CD4-positive, alpha-beta T cell treated with Interferon gamma for 1 hour (primary cell): ENCODE results near the gene ATF4.

ENCODE experiments used
- DNase-seq: peaks from one replicate; pipeline ENCODE4 v3.0.0-alpha.2; 2020

Gene ATF4

DNA sequence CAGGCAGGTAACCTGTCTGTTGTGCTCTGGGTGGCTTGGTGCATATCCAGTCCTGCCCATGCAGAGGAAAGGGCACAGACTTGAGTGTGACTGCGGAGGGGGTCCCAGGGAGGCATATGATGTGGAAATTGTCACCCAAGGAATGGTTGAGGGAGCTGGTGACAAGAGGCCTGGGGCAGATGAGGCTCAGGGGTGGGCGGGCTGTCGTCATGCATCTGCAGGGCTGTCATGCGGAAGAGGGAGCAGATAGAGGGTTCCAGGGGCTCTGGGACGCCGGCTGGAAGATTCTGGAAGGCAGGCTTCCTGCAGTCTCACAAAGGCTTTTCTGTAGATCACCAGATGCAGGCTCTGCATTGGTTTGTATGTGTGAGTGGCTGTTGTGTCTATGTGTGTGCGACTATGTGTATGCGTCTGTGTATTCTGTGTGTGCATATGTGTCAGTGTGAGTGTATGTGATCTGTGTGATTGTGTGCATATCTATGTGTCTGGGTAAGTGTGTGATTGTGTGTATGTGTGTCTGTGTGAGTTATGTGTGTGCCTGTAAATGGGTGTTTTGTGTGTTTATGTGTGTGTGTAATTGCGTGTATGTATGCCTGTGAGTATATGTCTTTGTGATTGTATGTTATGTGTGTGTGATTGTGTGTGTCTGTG is 42.6 kb downstream of the ATF4 start:
- DNase-seq, result no peak

DNA sequence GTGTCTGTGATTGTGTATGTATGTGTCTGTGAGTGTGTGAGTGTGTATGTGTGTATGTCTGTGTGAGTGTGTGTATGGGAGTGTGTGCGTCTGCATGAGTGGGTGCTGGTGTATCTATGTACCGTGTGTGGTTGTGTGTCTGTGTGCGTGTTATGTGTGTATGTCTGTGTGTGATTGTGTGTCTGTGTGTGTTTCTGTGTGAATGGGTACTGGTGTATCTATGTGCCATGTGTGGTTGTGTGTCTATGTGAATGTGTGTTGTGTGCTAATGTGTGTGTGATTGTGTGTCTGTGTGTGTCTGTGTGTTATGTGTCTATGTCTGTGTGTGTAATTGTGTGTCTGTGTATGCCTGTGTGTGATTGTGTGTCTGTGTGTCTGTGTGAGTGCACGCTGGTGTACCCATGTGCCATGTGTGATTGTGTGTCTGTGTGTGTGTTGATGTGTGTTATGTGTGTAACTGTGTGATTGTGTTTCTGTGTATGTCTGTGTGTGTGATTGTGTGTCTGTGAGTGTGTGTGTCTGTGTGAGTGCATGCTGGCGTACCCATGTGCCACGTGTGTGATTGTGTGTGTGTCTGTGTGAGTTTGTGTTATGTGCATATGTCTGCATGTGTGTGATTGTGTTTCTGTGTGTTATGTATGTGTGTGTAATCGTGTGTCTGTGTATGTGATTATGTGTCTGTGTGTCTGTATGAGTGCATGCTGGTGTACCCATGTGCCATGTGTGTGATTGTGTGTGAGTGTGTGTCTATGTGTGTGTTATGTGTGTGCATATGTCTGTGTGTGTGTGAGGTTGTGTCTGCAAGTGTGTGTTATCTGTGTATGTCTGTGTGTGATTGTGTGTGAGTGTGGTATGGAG is 43.4 kb downstream of the ATF4 start:
- no peak for DNase-seq

DNA sequence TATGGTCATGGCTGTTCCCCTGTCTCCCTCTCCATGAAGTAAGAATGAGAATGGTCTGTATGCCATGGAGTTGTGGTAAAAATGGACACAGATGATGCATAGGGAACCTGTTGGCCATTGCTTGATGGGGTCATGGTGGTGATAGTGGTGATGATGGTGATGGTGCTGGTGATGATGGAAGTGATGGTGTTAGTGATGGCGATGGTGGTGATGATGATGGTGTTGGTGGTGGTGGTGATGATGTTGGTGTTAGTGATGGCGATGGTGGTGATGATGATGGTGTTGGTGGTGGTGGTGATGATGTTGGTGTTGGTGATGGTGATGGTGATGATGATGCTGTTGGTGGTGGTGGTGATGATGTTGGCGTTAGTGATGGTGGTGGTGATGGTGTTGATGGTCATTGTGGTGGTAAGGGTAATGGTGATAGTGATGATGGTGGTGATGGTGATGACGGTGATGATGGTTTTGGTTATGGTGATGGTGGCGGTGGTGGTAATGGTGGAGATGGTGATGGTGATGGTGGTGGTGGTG is 45.1 kb downstream of the ATF4 start:
- no peak for DNase-seq

DNA sequence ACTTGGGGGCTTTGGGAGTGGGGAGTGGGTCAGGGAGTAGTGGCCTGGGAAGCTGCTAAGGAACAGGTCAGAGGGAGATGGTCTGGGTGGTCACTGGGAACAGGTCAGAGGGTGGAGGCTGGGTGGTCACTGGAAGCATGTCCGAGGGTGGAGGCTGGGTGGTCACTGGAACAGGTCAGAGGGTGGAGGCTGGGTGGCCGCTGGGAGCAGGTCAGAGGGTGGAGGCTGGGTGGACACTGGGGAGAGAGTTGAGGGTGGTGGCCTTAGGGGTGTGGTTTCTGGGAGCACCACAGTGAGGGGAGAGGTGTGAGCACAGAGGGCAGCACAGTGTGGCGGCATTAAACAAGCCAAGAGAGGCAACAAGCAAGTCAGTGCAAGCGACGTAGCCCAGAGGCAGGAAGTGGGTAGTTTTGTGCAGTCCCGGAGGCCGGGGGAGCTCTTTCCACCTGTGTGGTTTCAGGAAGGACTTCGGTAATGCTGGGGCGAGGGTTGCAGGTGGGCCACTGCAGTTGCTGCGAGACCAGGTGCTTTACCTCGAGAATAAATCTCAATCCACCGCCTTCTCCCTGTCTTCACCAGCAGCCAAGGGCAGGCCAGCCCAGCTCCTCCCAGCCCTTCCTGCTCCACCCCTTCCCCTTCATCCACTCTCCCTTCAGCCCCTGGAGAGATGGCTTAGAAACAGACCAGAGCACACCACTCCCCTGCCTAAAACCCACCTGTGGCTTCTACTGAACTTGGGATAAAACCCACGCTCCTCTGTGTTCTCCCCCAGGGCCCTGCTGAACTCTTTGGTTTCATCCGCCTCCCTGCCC is 47.0 kb downstream of the ATF4 start:
- peak; percentile 36 for DNase-seq

DNA sequence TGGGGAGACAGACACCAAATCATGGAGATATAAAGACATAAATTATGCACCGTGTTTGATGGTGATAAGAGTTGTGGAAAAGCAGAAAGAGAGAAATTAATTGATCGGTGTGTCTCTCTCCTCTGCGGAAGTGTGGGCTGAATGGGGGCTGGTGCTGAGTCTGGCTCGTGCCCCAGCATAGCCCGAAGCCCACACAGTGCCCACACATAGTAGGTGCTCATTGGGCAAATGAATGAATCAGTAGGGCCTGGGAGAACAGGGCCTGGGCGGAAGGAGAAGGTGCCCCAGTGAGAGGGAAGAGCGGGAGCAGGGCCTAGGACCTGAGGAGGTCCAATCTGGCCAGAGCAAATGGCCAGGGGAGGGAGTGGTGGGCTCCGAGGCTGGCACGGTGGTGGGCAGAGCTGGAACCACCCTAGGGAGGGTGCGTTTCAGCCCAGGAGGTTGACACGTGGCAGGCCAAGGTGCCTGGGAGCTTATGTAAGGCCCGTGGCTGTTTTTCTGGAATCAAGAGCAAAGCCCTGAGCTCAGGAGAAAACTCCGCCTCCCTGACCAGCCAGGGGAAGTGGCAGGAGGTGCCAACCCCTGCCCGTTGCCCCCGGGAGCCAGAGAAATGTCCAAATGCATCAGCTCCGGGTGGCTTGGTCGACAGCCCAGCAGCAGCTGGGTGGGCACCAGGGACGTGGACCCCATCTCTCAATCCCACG is 48.1 kb downstream of the ATF4 start:
- no peak for DNase-seq

DNA sequence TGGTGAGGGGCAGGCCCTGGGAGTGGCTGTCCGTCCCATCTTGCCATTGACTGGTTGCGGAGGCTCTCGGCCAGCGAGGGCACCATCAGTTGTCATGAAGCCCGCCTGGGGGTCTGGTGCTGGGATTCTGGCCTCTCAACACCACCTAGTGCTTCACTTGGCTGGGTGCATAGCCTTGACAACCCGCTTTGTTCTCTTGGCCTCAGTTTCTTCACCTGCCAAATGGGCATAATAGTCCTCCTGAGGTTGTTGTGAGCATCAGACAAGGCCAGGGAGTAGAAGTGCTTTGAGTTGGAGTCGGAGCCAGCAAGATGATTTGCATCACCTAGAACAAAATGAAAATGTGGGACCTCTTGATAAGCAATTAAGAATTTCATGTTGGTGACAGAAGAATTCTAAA is 48.7 kb downstream of the ATF4 start:
- no peak for DNase-seq

DNA sequence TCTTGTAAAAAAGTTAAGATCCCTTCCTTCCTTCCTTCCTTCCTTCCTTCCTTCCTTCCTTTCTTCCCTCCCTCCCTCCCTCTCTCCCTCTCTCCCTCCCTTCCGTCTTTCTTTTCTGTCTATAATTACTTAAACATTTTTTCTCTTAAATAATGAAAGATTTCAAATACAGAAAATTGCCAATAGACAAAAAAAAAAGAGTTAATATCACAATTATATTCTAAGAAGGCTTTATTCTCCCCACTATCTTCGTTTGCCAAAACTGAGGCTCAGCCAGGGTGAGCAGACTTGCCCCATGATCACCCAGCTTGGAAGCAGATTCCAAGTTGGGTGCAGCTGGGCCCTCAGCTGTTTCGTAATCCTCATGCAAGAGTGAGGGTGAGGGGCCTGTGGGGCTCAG is 49.9 kb downstream of the ATF4 start:
- no peak for DNase-seq

DNA sequence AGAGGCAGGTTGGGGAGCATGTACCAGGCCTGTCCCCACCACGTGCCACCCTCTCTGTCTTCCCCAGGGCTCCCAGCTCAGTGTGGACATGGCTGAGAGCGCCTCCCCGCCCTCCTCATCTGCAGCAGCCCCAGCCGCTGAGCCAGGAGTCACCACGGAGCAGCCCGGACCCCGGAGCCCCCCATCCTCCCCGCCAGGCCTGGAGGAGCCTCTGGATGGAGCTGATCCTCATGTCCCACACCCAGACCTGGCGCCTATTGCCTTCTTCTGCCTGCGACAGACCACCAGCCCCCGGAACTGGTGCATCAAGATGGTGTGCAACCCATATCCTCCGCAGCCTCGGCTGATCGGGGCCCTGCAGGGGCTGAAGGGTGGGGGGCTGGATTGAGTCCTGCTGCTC is 50.3 kb downstream of the ATF4 start, which contains the start of gene CACNA1I:
CACNA1I (plus strand) TSS at position 89 of the 400 bp plus-strand sequence; CDS start at position 89, 0 bp downstream.
- DNase-seq, result no peak

DNA sequence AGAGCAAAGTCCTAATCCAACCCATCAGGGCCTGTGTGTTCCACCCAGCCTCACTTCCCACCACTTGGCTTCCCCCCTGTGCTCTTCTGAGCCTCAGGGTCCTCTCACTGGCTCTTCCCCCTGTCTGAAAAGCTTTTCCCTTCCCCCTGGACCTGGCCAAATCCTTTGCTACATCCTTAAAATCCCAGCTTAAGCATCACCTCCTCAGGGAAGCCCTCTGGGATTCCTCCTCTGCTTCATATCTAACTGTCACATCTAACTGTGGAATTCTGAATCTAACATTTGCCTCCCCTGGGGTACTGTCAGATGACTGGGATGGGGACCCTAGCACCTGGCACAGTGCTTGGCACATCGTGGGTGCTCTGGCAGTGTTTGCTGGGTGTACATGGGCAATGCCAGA is 51.2 kb downstream of the ATF4 start:
- no peak for DNase-seq
